Uterus (tissue), 2 donors: ENCODE results near the gene ENKD1.

Experiments used
- CTCF ChIP-seq, 4 experiments: fragments of 200-600 bp in 2 of 4; fragments of 450-650 bp in 2 of 4; sonication (generic) in 2 of 4; IDR thresholded peaks; one replicate each; pipeline ENCODE4 v1.5.1; 2016 to 2019; ENCODE audit warnings: antibody characterized with exemption in 4 of 4, mild to moderate bottlenecking in 2 of 4, moderate library complexity in 1 of 4
- POLR2A ChIP-seq, 2 donors: fragments of 450-650 bp; IDR thresholded peaks; one replicate each; pipeline ENCODE4 v1.6.1; 2016; ENCODE audit warnings: antibody characterized with exemption in 2 of 2, mild to moderate bottlenecking in 1 of 2, moderate library complexity in 1 of 2

- TF ChIP-seq CTCF (IDR thresholded peaks at IDR 0.05) (no peak), POLR2A (IDR thresholded peaks at IDR 0.05) (no peak)
These were observed 19.0 kb upstream of the ENKD1 start for GRCh38 chr16:67685388-67686112.
